ENCODE results near the gene TNK2. TPM values are rescaled to one million over a fixed set of nuclear protein-coding genes. Genes with fewer than 3 reads are reported as not detected.
"Not testable (repeated sequence)": the region's sequence is repeated elsewhere in the genome, so short reads cannot be mapped to it uniquely, and the experiment has no call there.

The TNK2 gene
- total RNA-seq, 6 experiments from 2014 or later = 29.6 to 46.1 (median 35.1) TPM

- H3K9me3 Mint-ChIP-seq = no peaks in the 10 kb centered on the region
- DNase-seq = no peak
- no peaks in the 10 kb centered on the region for H3K27me3 Mint-ChIP-seq (ENCODE audit: insufficient read depth)
- H3K4me3 Mint-ChIP-seq = no peak overlapping the region
- no peak overlapping the region for H3K27ac Mint-ChIP-seq
- TF ChIP-seq CTCF (IDR thresholded peaks at IDR 0.05) = no peak
- peaks cover 52% of the 10 kb centered on the region for H3K4me1 Mint-ChIP-seq (ENCODE audit: low read depth)
- H3K36me3 Mint-ChIP-seq (ENCODE audit: low read depth) = 0 out of 2 replicates have a peak, but pooled peaks cover 5% of the 10 kb centered on the region
Observed at GRCh38 chr3:195903950-195904290, 4.4 kb downstream of the TNK2 start.

GRCh38 chr3:195902634-195903033 lies 5.7 kb downstream of the TNK2 start:
- not testable (repeated sequence) for H3K4me3 Mint-ChIP-seq; H3K27me3 Mint-ChIP-seq (ENCODE audit: insufficient read depth); H3K27ac Mint-ChIP-seq; H3K36me3 Mint-ChIP-seq (ENCODE audit: low read depth); H3K9me3 Mint-ChIP-seq; DNase-seq
- H3K4me1 Mint-ChIP-seq (ENCODE audit: low read depth) = peaks cover 54% of the 10 kb centered on the region

GRCh38 chr3:195901836-195902585 lies 6.3 kb downstream of the TNK2 start:
- peaks cover 57% of the 10 kb centered on the region for H3K4me1 Mint-ChIP-seq (ENCODE audit: low read depth)
- H3K27me3 Mint-ChIP-seq (ENCODE audit: insufficient read depth); H3K4me3 Mint-ChIP-seq; H3K27ac Mint-ChIP-seq; DNase-seq; H3K9me3 Mint-ChIP-seq; H3K36me3 Mint-ChIP-seq (ENCODE audit: low read depth): not testable (repeated sequence)

- H3K27ac Mint-ChIP-seq = peak overlapping the region; percentile 38; the same call in 1 of the 2 replicates
- DNase-seq = peak; percentile 20
- H3K36me3 Mint-ChIP-seq (ENCODE audit: low read depth) = no peaks in the 10 kb centered on the region
- TF ChIP-seq CTCF (IDR thresholded peaks at IDR 0.05) = no peak
- H3K27me3 Mint-ChIP-seq (ENCODE audit: insufficient read depth) = peaks cover 3% of the 10 kb centered on the region
- no peaks in the 10 kb centered on the region for H3K9me3 Mint-ChIP-seq
- no peak overlapping the region for H3K4me3 Mint-ChIP-seq
- peaks cover 55% of the 10 kb centered on the region for H3K4me1 Mint-ChIP-seq (ENCODE audit: low read depth)
Observed at GRCh38 chr3:195900436-195901355, 7.7 kb downstream of the TNK2 start.

- Mint-ChIP-seq H3K9me3 (no peaks in the 10 kb centered on the region), H3K4me3 (no peak overlapping the region), H3K36me3 (ENCODE audit: low read depth) (no peaks in the 10 kb centered on the region), H3K27me3 (ENCODE audit: insufficient read depth) (peaks cover 3% of the 10 kb centered on the region), H3K27ac (no peak overlapping the region; the same call in 1 of the 2 replicates), H3K4me1 (ENCODE audit: low read depth) (peaks cover 47% of the 10 kb centered on the region)
- DNase-seq = no peak
- no peak for TF ChIP-seq CTCF (IDR thresholded peaks at IDR 0.05)
Observed at GRCh38 chr3:195899701-195900435, 8.5 kb downstream of the TNK2 start.

GRCh38 chr3:195897853-195898415 lies 10.4 kb downstream of the TNK2 start:
- peak; percentile 25; the same call in 1 of the 2 replicates for TF ChIP-seq CTCF (IDR thresholded peaks at IDR 0.05)
- no peak for DNase-seq
- Mint-ChIP-seq H3K4me1 (ENCODE audit: low read depth) (peaks cover 58% of the 10 kb centered on the region), H3K9me3 (no peaks in the 10 kb centered on the region), H3K36me3 (ENCODE audit: low read depth) (no peaks in the 10 kb centered on the region), H3K27me3 (ENCODE audit: insufficient read depth) (peaks cover 3% of the 10 kb centered on the region), H3K4me3 (peak overlapping the region; percentile 67), H3K27ac (peak overlapping the region; percentile 97)
